GM12872 (cell line): ENCODE data around the gene ADGRB2.
A peak's percentile ranks its signal among the peaks of the same experiment; 100 is the strongest.

ENCODE experiments used
- TF ChIP-seq, protein P1 (sequence below): IDR thresholded peaks from 3 replicates; pipeline ENCODE4 v1.5.1; 2011; ENCODE audit warnings: low read depth, mild to moderate bottlenecking, low read length, moderate library complexity; ENCODE audit not compliant: insufficient read depth

Gene ADGRB2

DNA sequence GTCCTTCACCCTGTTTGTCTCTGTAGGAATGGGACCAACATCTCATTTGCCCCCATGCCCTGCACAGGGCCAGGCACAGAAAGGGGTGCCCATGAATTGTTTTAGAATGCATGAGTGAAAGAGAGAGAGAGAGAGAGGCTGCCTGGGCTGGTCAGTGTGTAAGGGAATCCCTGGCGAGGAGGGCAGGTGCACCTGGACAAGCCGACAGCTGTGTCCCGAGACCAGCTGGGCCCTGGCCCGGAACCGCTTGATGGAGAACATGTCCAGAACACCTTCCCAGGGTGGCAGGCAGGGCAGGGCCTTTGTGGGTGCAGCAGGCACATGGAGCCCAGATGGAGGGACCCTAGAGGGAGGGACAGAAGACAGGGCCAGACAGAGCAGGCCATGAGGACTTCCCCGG is 28.9 kb upstream of the ADGRB2 start:
- TF ChIP-seq, protein P1, sequence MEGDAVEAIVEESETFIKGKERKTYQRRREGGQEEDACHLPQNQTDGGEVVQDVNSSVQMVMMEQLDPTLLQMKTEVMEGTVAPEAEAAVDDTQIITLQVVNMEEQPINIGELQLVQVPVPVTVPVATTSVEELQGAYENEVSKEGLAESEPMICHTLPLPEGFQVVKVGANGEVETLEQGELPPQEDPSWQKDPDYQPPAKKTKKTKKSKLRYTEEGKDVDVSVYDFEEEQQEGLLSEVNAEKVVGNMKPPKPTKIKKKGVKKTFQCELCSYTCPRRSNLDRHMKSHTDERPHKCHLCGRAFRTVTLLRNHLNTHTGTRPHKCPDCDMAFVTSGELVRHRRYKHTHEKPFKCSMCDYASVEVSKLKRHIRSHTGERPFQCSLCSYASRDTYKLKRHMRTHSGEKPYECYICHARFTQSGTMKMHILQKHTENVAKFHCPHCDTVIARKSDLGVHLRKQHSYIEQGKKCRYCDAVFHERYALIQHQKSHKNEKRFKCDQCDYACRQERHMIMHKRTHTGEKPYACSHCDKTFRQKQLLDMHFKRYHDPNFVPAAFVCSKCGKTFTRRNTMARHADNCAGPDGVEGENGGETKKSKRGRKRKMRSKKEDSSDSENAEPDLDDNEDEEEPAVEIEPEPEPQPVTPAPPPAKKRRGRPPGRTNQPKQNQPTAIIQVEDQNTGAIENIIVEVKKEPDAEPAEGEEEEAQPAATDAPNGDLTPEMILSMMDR: no peak

DNA sequence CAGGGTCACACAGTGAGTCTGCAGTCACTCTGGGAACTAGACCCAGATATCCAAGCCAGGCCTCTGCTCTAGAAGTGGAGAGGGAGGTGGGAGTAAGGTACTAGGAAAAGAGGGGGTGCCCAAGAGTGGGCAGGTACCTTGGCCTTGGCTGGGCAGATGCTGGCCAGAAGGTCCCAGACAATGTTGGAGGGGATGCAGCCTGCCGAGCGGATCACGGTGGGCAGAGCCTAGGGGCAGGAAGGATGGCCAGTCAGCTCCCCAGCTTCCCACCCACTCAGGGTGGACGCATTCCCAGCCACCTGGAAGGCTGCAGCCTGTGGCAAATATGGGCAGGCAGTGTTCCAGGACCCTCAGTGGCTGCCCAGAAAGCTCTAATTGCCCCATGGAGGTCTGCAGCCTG is 28.4 kb upstream of the ADGRB2 start:
- TF ChIP-seq, protein P1: no peak

DNA sequence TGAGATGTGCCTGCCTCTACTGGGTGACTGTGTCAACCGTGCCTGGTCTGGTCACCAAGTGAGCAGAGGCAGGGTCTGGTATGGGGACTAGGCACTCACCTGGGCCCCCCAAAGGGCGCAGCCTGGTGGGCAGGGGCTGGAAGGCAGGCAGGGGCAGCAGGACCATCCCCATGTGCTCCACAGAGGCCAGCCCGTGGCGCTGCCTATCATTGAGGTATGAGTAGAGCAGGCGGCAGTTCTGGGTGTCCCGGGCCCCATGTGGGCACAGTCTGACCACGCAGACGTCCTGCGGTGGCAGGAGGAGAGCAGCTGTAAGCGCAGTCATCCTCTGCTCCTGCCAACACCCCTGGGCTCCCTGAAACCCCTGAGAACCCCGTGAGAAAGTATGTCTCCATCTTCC is 28.0 kb upstream of the ADGRB2 start:
- TF ChIP-seq, protein P1: no peak

DNA sequence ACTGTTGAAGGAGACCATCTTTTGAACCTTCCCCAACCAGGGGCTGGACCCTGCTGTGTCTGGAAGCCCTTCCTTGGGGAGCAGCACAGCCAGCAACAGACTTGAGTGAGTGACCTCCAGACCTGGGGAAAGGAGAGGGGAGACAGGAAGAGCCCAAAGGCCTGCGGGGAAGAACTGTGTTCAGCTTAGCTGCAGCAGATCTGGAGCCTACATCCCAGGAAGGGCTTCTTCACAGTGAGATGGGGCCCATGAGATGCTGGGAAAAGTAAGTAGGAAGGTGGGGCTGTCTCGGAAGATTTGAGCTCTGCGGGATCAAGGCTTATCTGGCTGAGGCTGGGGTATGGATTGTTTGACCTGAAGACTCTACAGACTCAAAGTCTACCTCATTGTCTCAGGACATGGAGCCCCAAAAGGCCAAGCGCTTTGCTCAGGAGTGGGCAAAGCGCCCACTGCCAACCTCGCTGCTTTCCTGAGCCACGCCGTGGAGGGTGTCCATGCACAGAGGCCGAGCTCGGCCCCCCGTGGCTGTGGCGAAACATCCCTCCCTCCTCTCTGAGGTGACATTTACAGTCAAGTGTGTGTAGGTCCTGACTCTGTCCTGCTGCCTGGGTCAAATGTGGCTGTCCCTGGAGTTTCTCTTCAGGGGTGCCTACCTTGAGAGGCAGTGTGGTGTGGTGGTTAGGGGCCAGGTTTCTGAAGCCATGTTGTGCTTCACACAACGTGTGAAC is 27.2 kb upstream of the ADGRB2 start:
- TF ChIP-seq, protein P1: no peak

DNA sequence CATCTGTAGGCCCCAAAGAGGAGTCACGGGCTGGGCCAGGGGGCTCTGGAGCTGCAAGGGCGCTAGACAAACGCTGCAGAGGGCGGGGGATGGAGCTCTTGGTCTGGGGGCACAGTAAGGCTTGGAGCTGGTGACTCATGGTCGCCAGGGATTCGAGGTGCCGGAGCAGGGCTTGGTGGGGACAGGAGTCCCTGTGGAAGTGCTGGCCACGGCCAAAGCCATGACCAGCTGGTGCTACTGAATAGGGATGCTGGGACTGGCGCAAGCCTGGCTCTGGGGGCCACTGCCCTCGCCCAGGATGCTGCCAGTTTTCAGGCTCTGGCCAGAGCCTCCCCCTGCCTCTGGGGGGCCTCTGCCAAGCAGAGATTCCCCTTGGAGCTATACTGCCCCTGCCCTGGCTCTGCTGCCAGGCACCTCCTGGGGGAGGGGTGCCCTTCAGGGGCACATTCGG is 26.5 kb upstream of the ADGRB2 start:
- TF ChIP-seq, protein P1: no peak

DNA sequence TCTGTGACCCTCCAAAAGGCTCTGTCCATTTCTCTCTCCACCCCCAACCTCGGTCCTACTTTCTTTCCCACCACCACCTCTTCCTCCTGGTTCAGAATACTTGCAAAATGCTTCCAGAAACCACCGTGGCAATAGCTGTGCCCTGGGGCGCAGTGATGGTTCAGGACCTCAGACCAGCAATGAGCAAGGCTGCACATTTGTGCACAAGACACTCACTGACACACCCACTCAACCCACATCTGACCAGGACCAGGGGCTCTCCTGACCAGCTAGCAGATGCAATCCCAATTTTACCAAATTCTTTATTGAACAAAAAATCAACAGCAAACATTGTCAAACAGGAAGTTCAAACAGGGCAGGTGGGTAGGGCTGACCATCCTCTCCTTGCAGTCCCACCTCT is 26.0 kb upstream of the ADGRB2 start:
- TF ChIP-seq, protein P1: no peak

DNA sequence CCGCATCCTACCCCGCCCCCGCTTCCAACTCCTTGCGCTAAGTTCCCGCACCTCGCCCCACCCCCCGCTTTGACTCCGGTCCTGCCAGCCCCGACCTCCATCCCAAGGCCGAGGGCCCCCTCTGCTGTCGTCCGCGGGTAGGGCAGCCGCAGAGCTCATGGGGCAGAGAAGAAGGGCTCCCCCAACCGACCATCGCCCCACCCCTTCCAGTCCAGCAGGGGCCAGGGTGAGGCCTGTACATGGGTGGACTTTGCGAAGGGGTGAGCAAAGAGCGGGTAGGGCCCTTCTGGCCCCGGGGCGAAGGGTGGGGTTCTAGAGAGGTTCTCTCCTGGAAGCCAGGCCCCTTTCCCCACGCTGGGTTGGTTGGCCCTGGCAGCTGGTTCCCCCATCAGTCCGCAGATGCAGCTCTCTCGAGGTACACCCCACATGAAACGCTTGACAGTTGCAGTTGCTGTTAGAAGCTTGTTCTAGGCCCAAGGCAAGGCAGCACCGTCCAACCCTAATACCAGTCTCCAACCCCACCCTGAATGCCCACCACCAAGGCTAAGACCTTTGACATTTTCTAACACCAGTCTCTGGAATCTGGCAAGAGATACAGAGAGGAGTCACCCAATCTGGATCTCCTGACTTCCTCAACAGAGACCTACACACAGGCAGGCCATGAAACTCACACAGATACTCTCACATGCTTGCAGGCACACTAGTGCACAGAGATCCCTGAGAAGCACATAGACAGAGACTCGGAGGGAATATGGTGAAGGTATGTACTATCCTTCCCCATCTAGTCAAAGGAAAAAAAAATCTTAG is 25.3 kb upstream of the ADGRB2 start:
- TF ChIP-seq, protein P1: peak; percentile 87
